Testis (tissue), 2 donors: ENCODE measurements around the gene CEMIP.

ENCODE experiments used
- POLR2A ChIP-seq: fragments of 450-650 bp; IDR thresholded peaks from one replicate; pipeline ENCODE4 v1.6.1; 2017; ENCODE audit warnings: antibody characterized with exemption, mild to moderate bottlenecking, moderate library complexity
- TF ChIP-seq, protein P1 (sequence below), 3 experiments: fragments of 450-650 bp in 2 of 3; fragments of 200-600 bp in 1 of 3; sonication (generic) in 1 of 3; IDR thresholded peaks; one replicate each; pipeline ENCODE4 v1.5.1; 2016 to 2019; ENCODE audit warnings: antibody characterized with exemption in 3 of 3, mild to moderate bottlenecking in 2 of 3, moderate library complexity in 1 of 3

DNA sequence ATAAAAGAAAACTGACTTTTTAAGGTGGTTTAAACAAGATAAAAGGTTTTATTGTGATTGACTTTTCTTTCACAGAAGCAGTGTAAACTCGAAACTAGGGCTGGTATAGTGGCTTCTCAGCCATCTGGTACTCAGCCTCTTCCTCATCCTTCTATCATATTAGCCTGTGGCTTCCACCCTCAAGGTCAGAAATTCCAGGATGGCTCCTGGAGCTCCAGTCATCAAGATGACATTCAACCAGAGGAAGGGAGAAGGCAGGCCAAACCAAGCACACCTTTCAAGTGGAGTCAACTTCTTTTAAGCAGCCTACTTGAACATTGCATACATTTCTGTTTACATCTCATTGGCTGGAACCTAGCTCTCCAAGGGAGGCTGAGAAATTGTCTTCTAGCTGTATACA lies 211.8 kb downstream of the CEMIP start:
- TF ChIP-seq POLR2A: no peak
- TF ChIP-seq, protein P1, sequence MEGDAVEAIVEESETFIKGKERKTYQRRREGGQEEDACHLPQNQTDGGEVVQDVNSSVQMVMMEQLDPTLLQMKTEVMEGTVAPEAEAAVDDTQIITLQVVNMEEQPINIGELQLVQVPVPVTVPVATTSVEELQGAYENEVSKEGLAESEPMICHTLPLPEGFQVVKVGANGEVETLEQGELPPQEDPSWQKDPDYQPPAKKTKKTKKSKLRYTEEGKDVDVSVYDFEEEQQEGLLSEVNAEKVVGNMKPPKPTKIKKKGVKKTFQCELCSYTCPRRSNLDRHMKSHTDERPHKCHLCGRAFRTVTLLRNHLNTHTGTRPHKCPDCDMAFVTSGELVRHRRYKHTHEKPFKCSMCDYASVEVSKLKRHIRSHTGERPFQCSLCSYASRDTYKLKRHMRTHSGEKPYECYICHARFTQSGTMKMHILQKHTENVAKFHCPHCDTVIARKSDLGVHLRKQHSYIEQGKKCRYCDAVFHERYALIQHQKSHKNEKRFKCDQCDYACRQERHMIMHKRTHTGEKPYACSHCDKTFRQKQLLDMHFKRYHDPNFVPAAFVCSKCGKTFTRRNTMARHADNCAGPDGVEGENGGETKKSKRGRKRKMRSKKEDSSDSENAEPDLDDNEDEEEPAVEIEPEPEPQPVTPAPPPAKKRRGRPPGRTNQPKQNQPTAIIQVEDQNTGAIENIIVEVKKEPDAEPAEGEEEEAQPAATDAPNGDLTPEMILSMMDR (IDR thresholded peaks at IDR 0.05): no peak
